GM12878 (cell line): ENCODE measurements around the gene MYO1D. TPM values are rescaled to one million over a fixed set of nuclear protein-coding genes. Genes with fewer than 3 reads are reported as not detected.
"Not testable (repeated sequence)": the region's sequence is repeated elsewhere in the genome, so short reads cannot be mapped to it uniquely, and the experiment has no call there.

ENCODE experiments used
- ATAC-seq: fragments of 200-7000 bp; cut with Tn5 transposase; 3 replicates; pipeline ENCODE4 v1.9.1; 2020; ENCODE audit warnings: mild to moderate bottlenecking, moderate library complexity
- BruUV-seq: library from RNA; stranded (reverse); fragments of 400-500 nt; replicated peaks from 2 replicates; lab custom pipeline; 2021; lab: Mats Ljungman, UMichigan
- CTCF ChIA-PET: fragments of 300-600 bp; sonication (Branson Sonifier 250); formaldehyde crosslinking; extraction: SDS; loops from one replicate; lab custom pipeline; 2021; ENCODE audit warnings: inconsistent platforms; lab: Yijun Ruan, JAX
- POLR2A ChIA-PET: fragments of 350-600 bp; formaldehyde crosslinking; extraction: SDS; loops from one replicate; lab custom pipeline; 2021; ENCODE audit warnings: inconsistent platforms; lab: Charles Lee
- RAD21 ChIA-PET: fragments of 300-600 bp; sonication (Branson Sonifier 250); formaldehyde crosslinking; loops from one replicate; lab custom pipeline; 2023; ENCODE audit warnings: antibody characterized with exemption; ENCODE audit not compliant: unreplicated experiment; lab: Charles Lee
- SMC1A ChIA-PET: fragments of 300-600 bp; sonication (Branson Sonifier 250); formaldehyde crosslinking; loops from one replicate; lab custom pipeline; 2023; ENCODE audit not compliant: unreplicated experiment, uncharacterized antibody; lab: Charles Lee
- DNase-seq: peaks from one replicate; pipeline ENCODE4 v3.0.0-alpha.2; 2011; ENCODE audit warnings: low read depth, low spot score
- FAIRE-seq: peaks from 3 replicates; lab custom pipeline; 2011; peaks lifted over from hg19 to GRCh38; lab: Jason Lieb, UNC
- H2AFZ ChIP-seq: 2 replicates; pipeline ENCODE4 v1.6.0; 2011; ENCODE audit warnings: low read depth, low read length, control low read depth; ENCODE audit not compliant: control insufficient read depth
- H3K27ac ChIP-seq: 2 replicates; pipeline ENCODE4 v1.5.1; 2011; ENCODE audit warnings: control low read depth; ENCODE audit not compliant: control insufficient read depth, insufficient read depth
- H3K27me3 ChIP-seq, 2 experiments: replicated peaks in 1 of 2; 2 replicates each; pipeline versions ENCODE4 v1.6.0 to v1.6.1; 2011; ENCODE audit warnings: low read length in 1 of 2; ENCODE audit not compliant: control insufficient read depth in 2 of 2, insufficient read depth in 2 of 2
- H3K36me3 ChIP-seq, 2 experiments: 2 replicates each; pipeline ENCODE4 v1.5.1; 2011; ENCODE audit warnings: low read length in 1 of 2; ENCODE audit not compliant: control insufficient read depth in 2 of 2, insufficient read depth in 2 of 2
- H3K4me1 ChIP-seq: 2 replicates; pipeline ENCODE4 v1.6.1; 2011; ENCODE audit warnings: mild to moderate bottlenecking, low read length, moderate library complexity, mixed read lengths; ENCODE audit not compliant: control insufficient read depth, insufficient read depth
- H3K4me2 ChIP-seq: 2 replicates; pipeline ENCODE4 v1.6.0; 2011; ENCODE audit warnings: control low read depth; ENCODE audit not compliant: control insufficient read depth, insufficient read depth
- H3K4me3 ChIP-seq: fragments of 200-600 bp; sonication (generic); 2 replicates; pipeline ENCODE4 v1.5.1; 2016
- H3K79me2 ChIP-seq: 2 replicates; pipeline ENCODE4 v1.6.0; 2011; ENCODE audit warnings: low read length; ENCODE audit not compliant: control insufficient read depth, insufficient read depth
- H3K9ac ChIP-seq: 2 replicates; pipeline ENCODE4 v1.8.0; 2011; ENCODE audit warnings: low read length, control low read depth, mixed read lengths; ENCODE audit not compliant: control insufficient read depth, insufficient read depth
- H3K9me3 ChIP-seq: replicated peaks from 3 replicates; pipeline ENCODE4 v1.5.1; 2011; ENCODE audit warnings: mild to moderate bottlenecking, low read length; ENCODE audit not compliant: control insufficient read depth, insufficient read depth
- H4K20me1 ChIP-seq: 2 replicates; pipeline ENCODE4 v1.6.0; 2011; ENCODE audit not compliant: control insufficient read depth, insufficient read depth
- CHD4 ChIP-seq: fragments of 200-600 bp; sonication (generic); IDR thresholded peaks from 2 replicates; pipeline ENCODE4 v1.6.1; 2016; ENCODE audit warnings: mild to moderate bottlenecking
- HDGF ChIP-seq: fragments of 450-650 bp; IDR thresholded peaks from 2 replicates; pipeline ENCODE4 v1.6.1; 2016; ENCODE audit warnings: antibody characterized with exemption
- IKZF1 ChIP-seq: fragments of 450-650 bp; conservative IDR thresholded peaks from 2 replicates; pipeline ENCODE4 v1.6.1; 2017; ENCODE audit warnings: antibody characterized with exemption, mild to moderate bottlenecking
- IKZF2 ChIP-seq, 2 experiments: fragments of 450-650 bp; IDR thresholded peaks; 2 replicates each; pipeline ENCODE4 v1.6.1; 2017; ENCODE audit warnings: mild to moderate bottlenecking in 2 of 2, moderate library complexity in 2 of 2
- JUND ChIP-seq: IDR thresholded peaks from 2 replicates; pipeline ENCODE4 v1.6.1; 2012; ENCODE audit warnings: low read depth, mild to moderate bottlenecking, low read length, improper control_type of control experiment, moderate library complexity
- LARP7 ChIP-seq: fragments of 450-650 bp; IDR thresholded peaks from 2 replicates; pipeline ENCODE4 v1.6.1; 2017; ENCODE audit warnings: mild to moderate bottlenecking
- NBN ChIP-seq: fragments of 450-650 bp; IDR thresholded peaks from 2 replicates; pipeline ENCODE4 v1.6.1; 2016
- NR2F1 ChIP-seq: fragments of 450-650 bp; conservative IDR thresholded peaks from 2 replicates; pipeline ENCODE4 v1.6.1; 2017; ENCODE audit warnings: mild to moderate bottlenecking
- PAX8 ChIP-seq: fragments of 450-650 bp; IDR thresholded peaks from 2 replicates; pipeline ENCODE4 v1.6.1; 2017; ENCODE audit warnings: mild to moderate bottlenecking, moderate library complexity
- ZNF217 ChIP-seq: fragments of 450-650 bp; IDR thresholded peaks from 2 replicates; pipeline ENCODE4 v1.6.1; 2017; ENCODE audit warnings: antibody characterized with exemption, mild to moderate bottlenecking
- WGBS: methylation state at CpG from one replicate; pipeline ENCODE4 v1.1.6; 2016; ENCODE audit warnings: low lambda C conversion rate; ENCODE audit not compliant: insufficient replicate concordance, insufficient coverage; ENCODE audit errors: missing lambda C conversion rate; 5-methylcytosine and 5-hydroxymethylcytosine counted together
- in situ Hi-C: fragments of 300-500 bp; cut with MboI; formaldehyde crosslinking; loops from 9 replicates; pipeline ENCODE4 v1.14.3; 2018; ENCODE audit warnings: mixed read lengths
- intact Hi-C: fragments of 100-400 bp; cut with micrococcal nuclease; formaldehyde crosslinking; loops from one replicate; pipeline ENCODE4 v1.14.2; 2022; ENCODE audit not compliant: unreplicated experiment
- polyA plus RNA-seq, 11 experiments: library from polyadenylated mRNA; depleted of rRNA in 4 of 11; unstranded in 6 of 11; stranded (reverse) in 5 of 11; fragments of >200 nt; fragmentation: Nextera tagmentation in 4 of 11; fragmentation: Illumina TruSeq in 1 of 11; extraction: Ambion mirVana in 4 of 11; extraction: Trizol in 1 of 11; gene quantifications; 1 replicate in 1 of 11; 2 replicates in 10 of 11; pipeline versions ENCODE4 v1.2.1 to v1.2.3, GENCODE V29; 2011 to 2016; ENCODE audit warnings: inconsistent platforms in 2 of 11, missing spikeins in 2 of 11, low read depth in 1 of 11
- total RNA-seq, 4 experiments: library from RNA; depleted of rRNA in 3 of 4; stranded (reverse); fragments of >200 nt in 3 of 4; fragmentation: Illumina TruSeq in 1 of 4; extraction: Trizol in 1 of 4; gene quantifications; 2 replicates each; pipeline versions ENCODE4 v1.2.1 to v1.2.3, GENCODE V29; 2013 to 2021
- TF ChIP-seq, protein P1 (sequence below): fragments of 450-650 bp; IDR thresholded peaks from 2 replicates; pipeline ENCODE4 v1.6.1; 2017; ENCODE audit warnings: low read depth, mild to moderate bottlenecking, moderate library complexity
- TF ChIP-seq, protein P2 (sequence below): fragments of 450-650 bp; IDR thresholded peaks from 2 replicates; pipeline ENCODE4 v1.6.1; 2017; ENCODE audit warnings: mild to moderate bottlenecking, low read depth, inconsistent platforms; ENCODE audit not compliant: poor library complexity, severe bottlenecking
- TF ChIP-seq, protein P3 (sequence below): fragments of 450-650 bp; IDR thresholded peaks from 2 replicates; pipeline ENCODE4 v1.6.1; 2016; ENCODE audit warnings: mild to moderate bottlenecking, moderate library complexity, borderline replicate concordance
- TF ChIP-seq, protein P4 (sequence below): fragments of 450-650 bp; conservative IDR thresholded peaks from 2 replicates; pipeline ENCODE4 v1.6.1; 2017; ENCODE audit warnings: mild to moderate bottlenecking, moderate library complexity

Gene MYO1D
- total and polyA plus RNA-seq, 10 of the 15 experiments (the other 5 are each of a cell fraction or from before 2014, with no cell fraction given), result 1.8 to 37.7 (median 25.4) TPM

DNA sequence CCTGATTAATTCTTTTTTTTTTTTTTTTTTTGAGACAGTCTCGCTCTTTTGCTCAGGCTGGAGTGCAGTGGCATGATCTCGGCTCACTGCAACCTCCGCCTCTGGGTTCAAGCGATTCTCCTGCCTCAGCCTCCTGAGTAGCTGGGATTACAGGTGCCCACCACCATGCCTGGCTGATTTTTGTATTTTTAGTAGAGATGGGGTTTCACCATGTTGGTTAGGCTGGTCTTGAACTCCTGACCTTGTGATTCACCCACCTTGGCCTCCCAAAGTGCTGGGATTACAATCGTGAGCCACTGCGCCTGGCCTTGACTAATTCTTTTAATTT lies 352.4 kb downstream of the MYO1D start:
- DNase-seq, in situ Hi-C loops, ATAC-seq, H3K79me2 ChIP-seq, FAIRE-seq, H3K36me3 ChIP-seq, H3K9me3 ChIP-seq, H4K20me1 ChIP-seq, BruUV-seq, H3K27me3 ChIP-seq, H2AFZ ChIP-seq: not testable (repeated sequence)
- peak overlapping the region; percentile 97 for H3K27ac ChIP-seq
- peak overlapping the region; percentile 19; the same call in 1 of the 2 replicates for H3K4me3 ChIP-seq
- peak overlapping the region; percentile 44; the same call in 1 of the 2 replicates for H3K4me2 ChIP-seq
- peaks cover 53% of the 10 kb centered on the region for H3K4me1 ChIP-seq
- ChIA-PET POLR2A (interaction anchor here (0.5 to 4.2 kb wide), 12 partner anchors 10 to 84 kb away, joined by 3 to 106 read pairs (median 6); partner anchors contain the start of gene CDK5R1), CTCF (interaction anchor here (1.1 to 7.4 kb wide), 11 partner anchors 9 to 352 kb away, joined by 3 to 83 read pairs (median 8); partner anchors contain the start of genes CDK5R1 and MYO1D), SMC1A (interaction anchor here (0.8 to 12.9 kb wide), 19 partner anchors 8 to 306 kb away, joined by 3 to 237 read pairs (median 11); partner anchors contain the start of gene CDK5R1), RAD21 (interaction anchor here (0.8 to 19.5 kb wide), 19 partner anchors 9 to 307 kb away, joined by 3 to 543 read pairs (median 7); partner anchors contain the start of genes CDK5R1 and PSMD11)
- peak overlapping the region; percentile 72 for H3K9ac ChIP-seq
- intact Hi-C loops, result loop anchor here (1.0 kb wide), 1 partner anchor 35 kb away; no protein-coding TSS in a partner anchor
- WGBS, result 11% methylated on average over 4 of the region's 6 CpGs
- TF ChIP-seq ZNF217 (peak; percentile 89; the same call in 1 of the 2 replicates), NBN (peak; percentile 37), JUND (0 out of 2 replicates have a peak, but pooled peaks have one; percentile 1), LARP7 (peak; percentile 34; the same call in 1 of the 2 replicates), NR2F1 (peak; percentile 68), HDGF (peak; percentile 95), CHD4 (peak; percentile 93; the same call in 1 of the 2 replicates), IKZF1 (0 out of 2 replicates have a peak, but pooled peaks have one; percentile 1), IKZF2 (IDR thresholded peaks at IDR 0.05) (peak in 1 of 2 experiments; percentile 13; a peak in 1 of 4 replicates), PAX8 (0 out of 2 replicates have a peak, but pooled peaks have one; percentile 4)
- TF ChIP-seq, protein P1, sequence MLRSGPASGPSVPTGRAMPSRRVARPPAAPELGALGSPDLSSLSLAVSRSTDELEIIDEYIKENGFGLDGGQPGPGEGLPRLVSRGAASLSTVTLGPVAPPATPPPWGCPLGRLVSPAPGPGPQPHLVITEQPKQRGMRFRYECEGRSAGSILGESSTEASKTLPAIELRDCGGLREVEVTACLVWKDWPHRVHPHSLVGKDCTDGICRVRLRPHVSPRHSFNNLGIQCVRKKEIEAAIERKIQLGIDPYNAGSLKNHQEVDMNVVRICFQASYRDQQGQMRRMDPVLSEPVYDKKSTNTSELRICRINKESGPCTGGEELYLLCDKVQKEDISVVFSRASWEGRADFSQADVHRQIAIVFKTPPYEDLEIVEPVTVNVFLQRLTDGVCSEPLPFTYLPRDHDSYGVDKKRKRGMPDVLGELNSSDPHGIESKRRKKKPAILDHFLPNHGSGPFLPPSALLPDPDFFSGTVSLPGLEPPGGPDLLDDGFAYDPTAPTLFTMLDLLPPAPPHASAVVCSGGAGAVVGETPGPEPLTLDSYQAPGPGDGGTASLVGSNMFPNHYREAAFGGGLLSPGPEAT, result 0 out of 2 replicates have a peak, but pooled peaks have one; percentile 52
- TF ChIP-seq, protein P2, sequence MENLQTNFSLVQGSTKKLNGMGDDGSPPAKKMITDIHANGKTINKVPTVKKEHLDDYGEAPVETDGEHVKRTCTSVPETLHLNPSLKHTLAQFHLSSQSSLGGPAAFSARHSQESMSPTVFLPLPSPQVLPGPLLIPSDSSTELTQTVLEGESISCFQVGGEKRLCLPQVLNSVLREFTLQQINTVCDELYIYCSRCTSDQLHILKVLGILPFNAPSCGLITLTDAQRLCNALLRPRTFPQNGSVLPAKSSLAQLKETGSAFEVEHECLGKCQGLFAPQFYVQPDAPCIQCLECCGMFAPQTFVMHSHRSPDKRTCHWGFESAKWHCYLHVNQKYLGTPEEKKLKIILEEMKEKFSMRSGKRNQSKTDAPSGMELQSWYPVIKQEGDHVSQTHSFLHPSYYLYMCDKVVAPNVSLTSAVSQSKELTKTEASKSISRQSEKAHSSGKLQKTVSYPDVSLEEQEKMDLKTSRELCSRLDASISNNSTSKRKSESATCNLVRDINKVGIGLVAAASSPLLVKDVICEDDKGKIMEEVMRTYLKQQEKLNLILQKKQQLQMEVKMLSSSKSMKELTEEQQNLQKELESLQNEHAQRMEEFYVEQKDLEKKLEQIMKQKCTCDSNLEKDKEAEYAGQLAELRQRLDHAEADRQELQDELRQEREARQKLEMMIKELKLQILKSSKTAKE, result peak; percentile 10
- TF ChIP-seq, protein P3, sequence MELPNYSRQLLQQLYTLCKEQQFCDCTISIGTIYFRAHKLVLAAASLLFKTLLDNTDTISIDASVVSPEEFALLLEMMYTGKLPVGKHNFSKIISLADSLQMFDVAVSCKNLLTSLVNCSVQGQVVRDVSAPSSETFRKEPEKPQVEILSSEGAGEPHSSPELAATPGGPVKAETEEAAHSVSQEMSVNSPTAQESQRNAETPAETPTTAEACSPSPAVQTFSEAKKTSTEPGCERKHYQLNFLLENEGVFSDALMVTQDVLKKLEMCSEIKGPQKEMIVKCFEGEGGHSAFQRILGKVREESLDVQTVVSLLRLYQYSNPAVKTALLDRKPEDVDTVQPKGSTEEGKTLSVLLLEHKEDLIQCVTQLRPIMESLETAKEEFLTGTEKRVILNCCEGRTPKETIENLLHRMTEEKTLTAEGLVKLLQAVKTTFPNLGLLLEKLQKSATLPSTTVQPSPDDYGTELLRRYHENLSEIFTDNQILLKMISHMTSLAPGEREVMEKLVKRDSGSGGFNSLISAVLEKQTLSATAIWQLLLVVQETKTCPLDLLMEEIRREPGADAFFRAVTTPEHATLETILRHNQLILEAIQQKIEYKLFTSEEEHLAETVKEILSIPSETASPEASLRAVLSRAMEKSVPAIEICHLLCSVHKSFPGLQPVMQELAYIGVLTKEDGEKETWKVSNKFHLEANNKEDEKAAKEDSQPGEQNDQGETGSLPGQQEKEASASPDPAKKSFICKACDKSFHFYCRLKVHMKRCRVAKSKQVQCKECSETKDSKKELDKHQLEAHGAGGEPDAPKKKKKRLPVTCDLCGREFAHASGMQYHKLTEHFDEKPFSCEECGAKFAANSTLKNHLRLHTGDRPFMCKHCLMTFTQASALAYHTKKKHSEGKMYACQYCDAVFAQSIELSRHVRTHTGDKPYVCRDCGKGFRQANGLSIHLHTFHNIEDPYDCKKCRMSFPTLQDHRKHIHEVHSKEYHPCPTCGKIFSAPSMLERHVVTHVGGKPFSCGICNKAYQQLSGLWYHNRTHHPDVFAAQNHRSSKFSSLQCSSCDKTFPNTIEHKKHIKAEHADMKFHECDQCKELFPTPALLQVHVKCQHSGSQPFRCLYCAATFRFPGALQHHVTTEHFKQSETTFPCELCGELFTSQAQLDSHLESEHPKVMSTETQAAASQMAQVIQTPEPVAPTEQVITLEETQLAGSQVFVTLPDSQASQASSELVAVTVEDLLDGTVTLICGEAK, result 0 out of 2 replicates have a peak, but pooled peaks have one; percentile 11
- TF ChIP-seq, protein P4, sequence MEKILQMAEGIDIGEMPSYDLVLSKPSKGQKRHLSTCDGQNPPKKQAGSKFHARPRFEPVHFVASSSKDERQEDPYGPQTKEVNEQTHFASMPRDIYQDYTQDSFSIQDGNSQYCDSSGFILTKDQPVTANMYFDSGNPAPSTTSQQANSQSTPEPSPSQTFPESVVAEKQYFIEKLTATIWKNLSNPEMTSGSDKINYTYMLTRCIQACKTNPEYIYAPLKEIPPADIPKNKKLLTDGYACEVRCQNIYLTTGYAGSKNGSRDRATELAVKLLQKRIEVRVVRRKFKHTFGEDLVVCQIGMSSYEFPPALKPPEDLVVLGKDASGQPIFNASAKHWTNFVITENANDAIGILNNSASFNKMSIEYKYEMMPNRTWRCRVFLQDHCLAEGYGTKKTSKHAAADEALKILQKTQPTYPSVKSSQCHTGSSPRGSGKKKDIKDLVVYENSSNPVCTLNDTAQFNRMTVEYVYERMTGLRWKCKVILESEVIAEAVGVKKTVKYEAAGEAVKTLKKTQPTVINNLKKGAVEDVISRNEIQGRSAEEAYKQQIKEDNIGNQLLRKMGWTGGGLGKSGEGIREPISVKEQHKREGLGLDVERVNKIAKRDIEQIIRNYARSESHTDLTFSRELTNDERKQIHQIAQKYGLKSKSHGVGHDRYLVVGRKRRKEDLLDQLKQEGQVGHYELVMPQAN, result peak; percentile 9; the same call in 1 of the 2 replicates
